Measurements from ENCODE around the gene LSM7. TPM values are rescaled to one million over a fixed set of nuclear protein-coding genes. Genes with fewer than 3 reads are reported as not detected.
A peak's percentile ranks its signal among the peaks of the same experiment; 100 is the strongest.

Gene LSM7
- total RNA-seq, 6 experiments from 2014 or later: 92.1 to 137 (median 118) TPM

GRCh38 chr19:2291185-2291751, 37.1 kb downstream of the LSM7 start:
- Mint-ChIP-seq H3K27ac (no peak overlapping the region), H3K27me3 (ENCODE audit: insufficient read depth) (peaks cover 37% of the 10 kb centered on the region), H3K4me1 (ENCODE audit: low read depth) (peaks cover 15% of the 10 kb centered on the region), H3K36me3 (ENCODE audit: low read depth) (peaks cover 6% of the 10 kb centered on the region; the same call in 1 of the 2 replicates), H3K9me3 (no peaks in the 10 kb centered on the region), H3K4me3 (no peak overlapping the region)
- no peak for DNase-seq
- TF ChIP-seq CTCF (IDR thresholded peaks at IDR 0.05): no peak

- no peak for DNase-seq
- H3K4me3 Mint-ChIP-seq: no peak overlapping the region
- peaks cover 15% of the 10 kb centered on the region for H3K4me1 Mint-ChIP-seq (ENCODE audit: low read depth)
- H3K9me3 Mint-ChIP-seq: no peaks in the 10 kb centered on the region
- H3K27me3 Mint-ChIP-seq (ENCODE audit: insufficient read depth): peaks cover 35% of the 10 kb centered on the region
- TF ChIP-seq CTCF (IDR thresholded peaks at IDR 0.05): no peak
- H3K27ac Mint-ChIP-seq: no peak overlapping the region
- peaks cover 6% of the 10 kb centered on the region; the same call in 1 of the 2 replicates for H3K36me3 Mint-ChIP-seq (ENCODE audit: low read depth)
Observed at GRCh38 chr19:2290441-2291184, 37.8 kb downstream of the LSM7 start.

GRCh38 chr19:2289714-2290435, 38.5 kb downstream of the LSM7 start:
- Mint-ChIP-seq H3K4me3 (peak overlapping the region; percentile 45; the same call in 1 of the 2 replicates), H3K27me3 (ENCODE audit: insufficient read depth) (peaks cover 31% of the 10 kb centered on the region)
- no peak for DNase-seq

GRCh38 chr19:2288818-2289713, 39.3 kb downstream of the LSM7 start:
- H3K4me3 Mint-ChIP-seq: no peak overlapping the region; the same call in 1 of the 2 replicates
- no peak for TF ChIP-seq CTCF (IDR thresholded peaks at IDR 0.05)

More at GRCh38 chr19:2289714-2290435, 38.5 kb downstream of the LSM7 start:
- Mint-ChIP-seq H3K9me3 (no peaks in the 10 kb centered on the region), H3K36me3 (ENCODE audit: low read depth) (peaks cover 6% of the 10 kb centered on the region; the same call in 1 of the 2 replicates), H3K4me1 (ENCODE audit: low read depth) (peaks cover 10% of the 10 kb centered on the region), H3K27ac (no peak overlapping the region)
- TF ChIP-seq CTCF (IDR thresholded peaks at IDR 0.05): no peak

GRCh38 chr19:2288338-2288817, 40.0 kb downstream of the LSM7 start:
- H3K27me3 Mint-ChIP-seq (ENCODE audit: insufficient read depth): peaks cover 25% of the 10 kb centered on the region
- H3K27ac Mint-ChIP-seq: no peak overlapping the region
- DNase-seq: no peak
- peaks cover 6% of the 10 kb centered on the region; the same call in 1 of the 2 replicates for H3K36me3 Mint-ChIP-seq (ENCODE audit: low read depth)
- no peak overlapping the region for H3K4me3 Mint-ChIP-seq
- no peaks in the 10 kb centered on the region for H3K4me1 Mint-ChIP-seq (ENCODE audit: low read depth)
- TF ChIP-seq CTCF (IDR thresholded peaks at IDR 0.05): no peak
- no peaks in the 10 kb centered on the region for H3K9me3 Mint-ChIP-seq

More at GRCh38 chr19:2288818-2289713, 39.3 kb downstream of the LSM7 start:
- Mint-ChIP-seq H3K9me3 (no peaks in the 10 kb centered on the region), H3K27me3 (ENCODE audit: insufficient read depth) (peaks cover 28% of the 10 kb centered on the region), H3K4me1 (ENCODE audit: low read depth) (peaks cover 4% of the 10 kb centered on the region), H3K27ac (no peak overlapping the region), H3K36me3 (ENCODE audit: low read depth) (peaks cover 6% of the 10 kb centered on the region; the same call in 1 of the 2 replicates)
- DNase-seq: no peak
